Heart right ventricle (tissue), 16 donors: ENCODE results near the gene CPNE4. TPM values are rescaled to one million over a fixed set of nuclear protein-coding genes. Genes with fewer than 3 reads are reported as not detected.

Experiments used
- ATAC-seq, 8 donors: fragments of 200-7000 bp; cut with Tn5 transposase; one replicate each; pipeline ENCODE4 v1.9.1; 2020; ENCODE audit warnings: mild to moderate bottlenecking in 8 of 8, moderate library complexity in 8 of 8, moderate number of reproducible peaks in 1 of 8
- DNase-seq, 2 donors: peaks; one replicate each; pipeline ENCODE4 v3.0.0-alpha.2; 2020
- H3K27ac ChIP-seq, 10 donors: fragments of 200-600 bp; sonication (generic) in 2 of 10; one replicate each; pipeline versions ENCODE4 v1.5.0 to v1.8.0; 2020 to 2022; ENCODE audit warnings: mild to moderate bottlenecking in 3 of 10
- H3K27me3 ChIP-seq, 7 donors: fragments of 200-600 bp; one replicate each; pipeline ENCODE4 v1.8.0; 2021 to 2022; ENCODE audit warnings: mild to moderate bottlenecking in 2 of 7
- H3K36me3 ChIP-seq, 9 donors: fragments of 200-600 bp; sonication (generic) in 1 of 9; one replicate each; pipeline versions ENCODE4 v1.5.0 to v1.8.0; 2020 to 2022; ENCODE audit warnings: mild to moderate bottlenecking in 2 of 9
- H3K4me1 ChIP-seq, 9 donors: fragments of 200-600 bp; sonication (generic) in 1 of 9; one replicate each; pipeline versions ENCODE4 v1.5.0 to v1.8.0; 2020 to 2022; ENCODE audit warnings: mild to moderate bottlenecking in 4 of 9
- H3K4me3 ChIP-seq, 10 donors: fragments of 200-600 bp; sonication (generic) in 2 of 10; one replicate each; pipeline versions ENCODE4 v1.5.0 to v1.8.0; 2020 to 2022; ENCODE audit warnings: mild to moderate bottlenecking in 7 of 10, moderate library complexity in 2 of 10
- H3K9me3 ChIP-seq, 11 donors: fragments of 200-600 bp in 10 of 11; sonication (generic) in 2 of 11; one replicate each; pipeline versions ENCODE4 v1.5.0 to v1.8.0; 2013 to 2022; ENCODE audit warnings: mild to moderate bottlenecking in 2 of 11, control low read depth in 1 of 11, moderate library complexity in 1 of 11
- CTCF ChIP-seq, 9 donors: fragments of 200-600 bp; sonication (generic) in 2 of 9; IDR thresholded peaks; one replicate each; pipeline versions ENCODE4 v1.5.0 to v1.8.0; 2021 to 2022; ENCODE audit warnings: antibody characterized with exemption in 9 of 9, mild to moderate bottlenecking in 5 of 9, moderate library complexity in 1 of 9
- WGBS, 2 donors: extraction: QIAGEN DNeasy Blood & Tissue Kit; methylation state at CpG; one replicate each; pipeline ENCODE4 v1.1.7; 2013; ENCODE audit warnings: inconsistent platforms in 1 of 2; 5-methylcytosine and 5-hydroxymethylcytosine counted together
- intact Hi-C, 10 donors: fragments of 100-400 bp; cut with DNase I; formaldehyde crosslinking; loops; one replicate each; pipeline versions ENCODE4 v1.11.1 to v1.14.2; 2022
- polyA plus RNA-seq, 2 donors: library from polyadenylated mRNA; stranded (reverse); fragments of 200-250 nt; gene quantifications; one replicate each; pipeline ENCODE4 v1.2.3, GENCODE V29; 2013
- total RNA-seq, 10 donors: library from RNA; stranded (reverse); fragmentation: NEBNext Ultra II Directional in 3 of 10; extraction: Animal tissue kit (Norgen Biotek cat#: 25700) in 3 of 10; gene quantifications; one replicate each; pipeline versions ENCODE4 v1.2.1 to v1.2.4, GENCODE V29; 2021 to 2023
- donor health status: Arrhythmogenic right ventricular cardiomyopathy.
- donor health status: ischemic (EF 13 %, LVEDD 7.1; RV severe dilation, severe dysfunction).
- donor health status: healthy with polysubstance abuse.
- donor health status: DM: no; HTN: yes; CAD: no.
- donor health status: DM: no; HTN: no; CAD: no.
- donor health status: ischemic (EF 25% LVEDD 6.9; RV normal size, moderate dysfunction).
- donor health status: ischemic (EF 25% LVEDD 5.7; RV mildly dilated, moderate dysfunction).
- donor health status: healthy.
- donor health status: DM: yes; HTN: yes; CAD: no.
- donor health status: Ischemic cardiomyopathy.
- donor health status: ischemic (EF 35%, LVEDD 5.7; RV mildly dilated, moderate dysfunction).
- donor health status: nonischemic (EF 11% LVEDD 7.7; RV severe dilation, severe dysfunction).
- donor health status: DM: yes; HTN: yes; CAD: no.
- donor health status: PGD.
- donor health status: ischemic (EF 29% LVEDD 5.4; RV normal size, mild dysfunction).
- donor health status: nonischemic (EF 23%, LVEDD 6.1; RV moderate dilation, normal function).

CPNE4 gene
- total and polyA plus RNA-seq, 12 donors: 1.5 to 116 (median 24.8) TPM

DNA sequence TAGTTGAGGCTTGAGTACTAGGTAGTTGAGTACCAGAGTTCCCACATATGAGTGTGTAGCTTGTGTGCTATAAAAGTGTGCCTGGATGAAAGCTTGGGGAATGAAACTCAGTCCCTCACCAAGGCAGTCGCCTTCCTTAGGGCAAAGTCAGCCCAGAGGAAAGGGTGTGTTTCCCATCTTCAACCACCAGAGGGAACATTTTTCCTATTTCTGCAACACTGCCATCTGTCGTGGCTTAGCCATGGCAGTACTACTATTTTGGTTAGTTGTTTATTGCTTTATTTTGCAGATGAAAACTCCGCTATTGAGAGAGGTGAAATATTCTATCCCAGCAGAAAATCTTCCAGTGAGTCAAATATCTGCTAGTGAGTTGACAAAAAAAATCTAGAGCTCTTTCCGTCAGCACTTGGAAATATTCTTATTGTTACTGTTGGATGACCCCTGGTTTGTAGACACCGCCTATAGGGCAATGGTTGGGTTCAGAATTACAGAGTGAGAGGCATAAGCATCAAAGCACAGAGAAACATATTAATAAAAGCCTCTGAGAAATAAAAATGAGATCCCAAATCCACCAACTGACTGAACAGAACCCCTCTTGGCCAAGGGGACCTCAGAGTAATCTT lies 239.9 kb downstream of the CPNE4 start:
- 41% methylated on average over 5 of the region's 5 CpGs for WGBS, 2 donors
- H3K27me3 ChIP-seq: no peaks in the 10 kb centered on the region
- intact Hi-C loops: loop anchor here in 9 of 10 donors (1.0 to 10.0 kb wide), 5 partner anchors 232 to 740 kb away; no protein-coding TSS in a partner anchor
- TF ChIP-seq CTCF (IDR thresholded peaks at IDR 0.05): peak; percentile 60 to 88 (median 84)
- DNase-seq (peak in 1 of 2 donors; percentile 27), ATAC-seq (peak; percentile 58 to 85 (median 80))
- H3K9me3 ChIP-seq: no peaks in the 10 kb centered on the region
- no peak overlapping the region for H3K4me3 ChIP-seq
- H3K4me1 ChIP-seq: peaks cover 0 to 38% (median 19%) of the 10 kb centered on the region in 9 donors
- H3K36me3 ChIP-seq: no peaks in the 10 kb centered on the region
- no peak overlapping the region for H3K27ac ChIP-seq

GRCh38 chr3:131793870-131794269 lies 240.9 kb downstream of the CPNE4 start:
- Histone ChIP-seq H3K27me3 (no peaks in the 10 kb centered on the region), H3K9me3 (no peaks in the 10 kb centered on the region), H3K27ac (no peak overlapping the region), H3K4me1 (peaks cover 0 to 30% (median 20%) of the 10 kb centered on the region in 9 donors), H3K4me3 (no peak overlapping the region), H3K36me3 (no peaks in the 10 kb centered on the region)
- DNase-seq (no peak), ATAC-seq (no peak)
- no peak for TF ChIP-seq CTCF (IDR thresholded peaks at IDR 0.05)
- intact Hi-C loops: loop anchor here in 8 of 10 donors (1.0 to 10.0 kb wide), 5 partner anchors 233 to 739 kb away; no protein-coding TSS in a partner anchor

- intact Hi-C loops: no loop called here
These were observed 245.6 kb downstream of the CPNE4 start for GRCh38 chr3:131789188-131789587.

DNA sequence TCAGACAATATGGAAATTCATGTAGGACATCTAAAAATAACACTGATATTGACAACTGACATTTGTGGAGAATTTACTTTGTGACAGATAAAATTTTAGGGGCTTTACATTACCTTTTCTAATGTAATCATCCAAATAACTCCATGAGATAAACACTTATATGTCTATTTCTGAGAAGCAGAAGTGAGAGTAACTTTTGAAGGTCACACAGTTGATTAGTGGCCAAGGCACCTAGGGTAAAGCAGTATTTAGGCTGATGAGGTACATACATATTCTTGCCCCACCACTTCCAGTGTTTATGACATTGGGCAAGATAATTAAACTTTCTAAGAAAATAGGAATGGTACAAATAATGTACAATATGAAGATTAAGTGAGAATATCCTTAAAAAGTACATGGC lies 248.4 kb downstream of the CPNE4 start:
- H3K9me3 ChIP-seq: peaks cover 0 to 11% (median 0%) of the 10 kb centered on the region in 11 donors
- DNase-seq (no peak), ATAC-seq (no peak)
- intact Hi-C loops: no loop called here
- no peak overlapping the region for H3K4me3 ChIP-seq
- H3K27me3 ChIP-seq: no peaks in the 10 kb centered on the region
- H3K4me1 ChIP-seq: peaks cover 0 to 8% (median 4%) of the 10 kb centered on the region in 9 donors
- H3K27ac ChIP-seq: no peak overlapping the region
- TF ChIP-seq CTCF (IDR thresholded peaks at IDR 0.05): no peak
- no peaks in the 10 kb centered on the region for H3K36me3 ChIP-seq

More at GRCh38 chr3:131789188-131789587, 245.6 kb downstream of the CPNE4 start:
- Histone ChIP-seq H3K27ac (peak overlapping the region in 5 of 10 donors; percentile 30 to 63 (median 32)), H3K27me3 (no peaks in the 10 kb centered on the region), H3K9me3 (peaks cover 0 to 11% (median 0%) of the 10 kb centered on the region in 11 donors), H3K4me1 (peaks cover 0 to 8% (median 4%) of the 10 kb centered on the region in 9 donors), H3K36me3 (no peaks in the 10 kb centered on the region), H3K4me3 (no peak overlapping the region)
- DNase-seq: no peak
- TF ChIP-seq CTCF (IDR thresholded peaks at IDR 0.05): no peak
- peak in 7 of 8 donors; percentile 63 to 89 (median 84) for ATAC-seq
- 31 to 44% methylated on average over 2 of the region's 2 CpGs for WGBS, 2 donors
